ENCODE measurements around the gene TRAF7. TPM values are rescaled to one million over a fixed set of nuclear protein-coding genes. Genes with fewer than 3 reads are reported as not detected.

TRAF7 gene
- total RNA-seq, 3 donors from 2014 or later: 91.5 to 104 (median 94.0) TPM

DNA sequence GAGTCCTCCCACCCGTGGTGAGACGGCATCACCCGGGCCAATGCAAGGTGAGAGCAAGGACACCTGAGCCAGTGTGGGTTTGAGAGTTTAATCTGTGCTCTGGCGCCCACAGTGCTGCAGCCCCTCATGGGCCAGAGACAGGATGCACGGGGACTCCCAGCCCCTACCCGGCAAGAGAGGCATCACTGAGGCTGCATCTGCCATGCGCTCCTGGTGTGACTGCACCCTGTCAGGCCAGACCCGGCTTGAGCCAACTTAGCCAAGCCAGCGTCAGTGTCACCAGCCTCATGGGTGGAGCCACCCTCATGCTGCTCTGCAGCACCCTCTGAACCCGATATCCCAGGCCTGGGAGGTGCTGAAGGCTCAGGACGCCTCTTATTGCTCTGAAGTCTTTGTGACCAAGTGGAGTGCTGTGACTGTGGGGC, 56.4 kb downstream of the TRAF7 start:
- no peaks in the 10 kb centered on the region for H3K36me3 ChIP-seq (ENCODE audit: low read depth)
- ATAC-seq (no peak), DNase-seq (no peak)
- no peak overlapping the region for H3K4me3 ChIP-seq
- no peaks in the 10 kb centered on the region for H3K9me3 ChIP-seq
- TF ChIP-seq, protein P1, sequence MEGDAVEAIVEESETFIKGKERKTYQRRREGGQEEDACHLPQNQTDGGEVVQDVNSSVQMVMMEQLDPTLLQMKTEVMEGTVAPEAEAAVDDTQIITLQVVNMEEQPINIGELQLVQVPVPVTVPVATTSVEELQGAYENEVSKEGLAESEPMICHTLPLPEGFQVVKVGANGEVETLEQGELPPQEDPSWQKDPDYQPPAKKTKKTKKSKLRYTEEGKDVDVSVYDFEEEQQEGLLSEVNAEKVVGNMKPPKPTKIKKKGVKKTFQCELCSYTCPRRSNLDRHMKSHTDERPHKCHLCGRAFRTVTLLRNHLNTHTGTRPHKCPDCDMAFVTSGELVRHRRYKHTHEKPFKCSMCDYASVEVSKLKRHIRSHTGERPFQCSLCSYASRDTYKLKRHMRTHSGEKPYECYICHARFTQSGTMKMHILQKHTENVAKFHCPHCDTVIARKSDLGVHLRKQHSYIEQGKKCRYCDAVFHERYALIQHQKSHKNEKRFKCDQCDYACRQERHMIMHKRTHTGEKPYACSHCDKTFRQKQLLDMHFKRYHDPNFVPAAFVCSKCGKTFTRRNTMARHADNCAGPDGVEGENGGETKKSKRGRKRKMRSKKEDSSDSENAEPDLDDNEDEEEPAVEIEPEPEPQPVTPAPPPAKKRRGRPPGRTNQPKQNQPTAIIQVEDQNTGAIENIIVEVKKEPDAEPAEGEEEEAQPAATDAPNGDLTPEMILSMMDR (IDR thresholded peaks at IDR 0.05): no peak
- intact Hi-C loops (cut with DNase I, micrococcal nuclease): no loop called here
- peaks cover 19% of the 10 kb centered on the region for H3K4me1 ChIP-seq (ENCODE audit: low read depth)

DNA sequence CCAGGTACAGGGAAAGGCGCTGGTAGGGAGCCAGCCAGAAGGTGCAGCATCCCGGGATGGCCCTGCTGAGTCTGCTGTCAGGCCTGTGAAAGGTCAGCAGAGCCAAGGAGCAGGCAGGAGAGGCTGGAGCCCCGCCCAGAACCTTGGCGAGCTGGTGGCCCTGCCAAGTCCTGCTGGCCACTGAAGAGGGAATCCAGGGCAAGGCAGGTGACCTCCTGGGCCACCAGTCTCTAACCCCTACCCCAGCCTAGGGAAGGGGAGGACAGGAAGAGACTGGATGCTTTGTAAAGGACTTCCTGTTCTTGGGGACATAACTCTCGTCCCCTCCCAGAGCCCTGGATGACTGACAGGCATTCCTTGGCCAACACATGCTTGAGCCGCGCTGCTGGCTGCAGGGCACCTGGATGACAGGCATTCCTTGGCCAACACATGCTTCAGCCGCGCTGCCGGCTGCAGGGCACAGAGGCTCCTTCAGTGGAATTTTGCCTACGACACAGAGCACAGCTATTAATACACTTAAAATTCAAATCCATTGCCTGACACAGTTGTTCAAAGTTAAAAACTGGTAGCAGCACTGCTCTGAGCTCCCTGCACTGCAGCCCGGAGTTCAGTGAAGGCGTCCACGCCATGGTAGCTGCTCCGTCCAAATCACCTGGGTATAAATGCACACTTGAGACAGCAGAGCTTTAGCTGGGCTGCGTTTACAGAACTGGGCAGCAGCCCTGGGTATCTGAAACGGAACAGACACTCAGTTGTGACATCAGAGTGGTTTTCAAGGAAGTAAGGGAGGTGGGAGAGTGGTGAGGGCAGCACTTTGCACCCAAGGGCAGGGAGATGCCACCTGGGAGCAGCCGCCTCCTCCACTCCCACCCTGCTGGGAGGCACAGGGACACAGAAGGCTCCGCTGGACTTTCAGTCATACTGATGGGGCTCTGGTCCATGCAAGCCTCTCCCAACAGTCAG, 57.1 kb downstream of the TRAF7 start:
- DNase-seq (peak in 1 of 3 donors; percentile 58), ATAC-seq (peak; percentile 1)
- Histone ChIP-seq H3K4me3 (no peak overlapping the region), H3K4me1 (ENCODE audit: low read depth) (peaks cover 19% of the 10 kb centered on the region), H3K36me3 (ENCODE audit: low read depth) (no peaks in the 10 kb centered on the region), H3K9me3 (no peaks in the 10 kb centered on the region)
- TF ChIP-seq, protein P1 (IDR thresholded peaks at IDR 0.05): no peak
- intact Hi-C loops (cut with DNase I, micrococcal nuclease): no loop called here

DNA sequence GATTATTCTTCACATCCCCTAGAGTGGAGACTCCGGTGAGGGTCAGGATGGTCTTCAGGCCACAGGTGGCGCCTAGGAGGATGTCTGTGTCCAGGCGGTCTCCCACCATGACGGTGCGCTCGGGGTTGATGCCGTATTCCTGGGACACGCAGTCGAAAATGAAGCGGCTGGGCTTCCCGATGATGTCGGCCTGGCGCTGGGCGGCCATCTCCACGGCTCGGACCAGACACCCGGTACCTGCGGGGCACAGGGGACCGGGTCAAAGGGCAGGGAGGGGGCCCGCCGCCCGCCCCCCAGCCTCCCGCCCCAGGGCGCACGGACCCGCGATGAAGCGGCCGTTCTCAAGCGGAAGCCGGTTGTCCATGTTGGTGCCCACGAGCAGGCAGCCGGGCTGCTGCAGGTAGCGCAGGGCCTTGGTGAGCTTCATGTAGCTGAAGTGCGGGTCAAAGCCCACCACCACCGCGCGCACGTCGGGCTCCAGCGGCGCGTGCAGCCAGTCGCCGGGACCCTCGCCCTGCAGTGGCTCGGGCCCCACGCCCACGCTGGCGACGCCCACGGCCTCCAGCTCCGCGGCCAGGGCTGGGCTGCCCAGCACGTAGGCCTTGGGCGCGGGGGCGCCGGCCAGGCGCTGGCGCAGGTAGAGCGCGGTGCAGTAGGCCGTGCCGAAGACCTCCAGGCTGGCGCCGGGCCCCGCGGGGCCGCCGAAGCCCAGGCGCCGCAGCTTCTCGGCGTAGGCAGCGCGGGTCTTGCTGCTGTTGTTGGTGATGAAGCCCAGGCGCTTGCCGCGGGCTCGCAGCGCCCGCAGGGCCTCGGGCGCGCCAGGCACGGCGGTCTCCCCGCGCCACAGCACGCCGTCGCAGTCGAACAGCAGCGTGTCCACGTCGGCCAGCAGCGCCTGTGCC, 58.5 kb downstream of the TRAF7 start:
- TF ChIP-seq, protein P1 (IDR thresholded peaks at IDR 0.05): no peak
- DNase-seq (peak in 1 of 3 donors; percentile 63), ATAC-seq (no peak)
- peaks cover 19% of the 10 kb centered on the region for H3K4me1 ChIP-seq (ENCODE audit: low read depth)
- intact Hi-C loops (cut with DNase I, micrococcal nuclease): no loop called here
- H3K9me3 ChIP-seq: no peaks in the 10 kb centered on the region
- no peaks in the 10 kb centered on the region for H3K36me3 ChIP-seq (ENCODE audit: low read depth)
- peak overlapping the region; percentile 54 for H3K4me3 ChIP-seq

DNA sequence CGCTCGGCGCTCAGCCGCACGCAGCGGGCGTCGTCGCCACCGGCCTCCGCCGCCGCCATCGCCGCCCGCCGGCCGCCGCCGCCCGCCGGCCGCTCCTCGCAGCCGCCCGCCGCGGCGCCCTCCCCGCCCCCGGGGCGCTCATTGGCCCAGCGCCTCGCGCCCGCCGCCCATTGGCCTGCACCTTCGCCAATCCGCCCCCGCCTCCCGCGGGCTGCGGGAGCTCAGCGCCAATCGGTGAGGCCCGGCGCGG, 59.1 kb downstream of the TRAF7 start, which contains the start of gene PGP:
Gene PGP (minus strand): TSS at position 122 of the 250 bp plus-strand sequence. CDS start 63 bp downstream, at position 59.
- ATAC-seq (peak; percentile 91), DNase-seq (no peak)
- TF ChIP-seq, protein P1 (IDR thresholded peaks at IDR 0.05): no peak
- peaks cover 19% of the 10 kb centered on the region for H3K4me1 ChIP-seq (ENCODE audit: low read depth)
- intact Hi-C loops (cut with DNase I, micrococcal nuclease): no loop called here
- H3K36me3 ChIP-seq (ENCODE audit: low read depth): no peaks in the 10 kb centered on the region
- H3K4me3 ChIP-seq: peak within 1 kb of the TSS; percentile 54
- H3K9me3 ChIP-seq: no peaks in the 10 kb centered on the region

DNA sequence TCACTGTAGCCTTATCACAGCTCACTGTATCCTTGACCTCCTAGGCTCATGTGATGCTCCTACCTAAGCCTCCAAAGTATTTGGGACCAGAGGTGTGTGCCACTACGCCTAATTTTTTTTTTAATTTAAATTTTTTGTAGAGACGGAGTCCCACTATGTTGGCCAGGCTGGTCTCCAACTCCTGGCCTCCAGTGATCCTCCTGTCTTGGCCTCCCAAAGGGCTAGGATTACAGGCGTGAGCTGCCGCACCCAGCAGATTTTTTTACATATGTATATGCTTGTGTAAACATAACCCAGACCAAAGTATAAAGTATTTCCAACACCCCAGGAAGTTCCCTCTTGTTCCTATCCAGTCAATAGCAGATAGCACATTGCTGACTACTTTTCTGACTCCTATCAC, 60.7 kb downstream of the TRAF7 start:
- DNase-seq (no peak), ATAC-seq (no peak)
- intact Hi-C loops (cut with DNase I, micrococcal nuclease): no loop called here
- Histone ChIP-seq H3K36me3 (ENCODE audit: low read depth) (no peaks in the 10 kb centered on the region), H3K9me3 (no peaks in the 10 kb centered on the region), H3K4me1 (ENCODE audit: low read depth) (peaks cover 19% of the 10 kb centered on the region), H3K4me3 (no peak overlapping the region)
- TF ChIP-seq, protein P1 (IDR thresholded peaks at IDR 0.05): no peak

All from mucosa of descending colon (tissue), 3 donors.